ENCODE data around the gene RTN4RL1. TPM values are rescaled to one million over a fixed set of nuclear protein-coding genes. Genes with fewer than 3 reads are reported as not detected.

RTN4RL1 gene
- total RNA-seq, 1 donor from 2014 or later = not detected

GRCh38 chr17:2027528-2028233, 2.5 kb upstream of the RTN4RL1 start:
- ATAC-seq (ENCODE audit: low read depth) (no peak), DNase-seq (no peak)
- Mint-ChIP-seq H3K4me1 (peaks cover 40% of the 10 kb centered on the region), H3K9me3 (no peaks in the 10 kb centered on the region), H3K4me3 (no peak overlapping the region), H3K27me3 (peaks cover 31% of the 10 kb centered on the region), H3K27ac (no peak overlapping the region), H3K36me3 (ENCODE audit: low read depth) (peaks cover 11% of the 10 kb centered on the region)
- CTCF ChIA-PET = no interaction called here
- POLR2A ChIA-PET = interaction anchor here (0.5 kb wide), 1 partner anchor 640 kb away, joined by 6 read pairs; no protein-coding TSS in a partner anchor
- intact Hi-C loops (cut with micrococcal nuclease) = loop anchor here (5.0 kb wide), 1 partner anchor 120 kb away; no protein-coding TSS in a partner anchor
- no peak for TF ChIP-seq CTCF (IDR thresholded peaks at IDR 0.05)

- no peak for ATAC-seq (ENCODE audit: low read depth)
- Mint-ChIP-seq H3K27ac (peak overlapping the region; percentile 30), H3K27me3 (peaks cover 35% of the 10 kb centered on the region), H3K4me1 (peaks cover 30% of the 10 kb centered on the region), H3K4me3 (peak overlapping the region; percentile 85), H3K9me3 (no peaks in the 10 kb centered on the region), H3K36me3 (ENCODE audit: low read depth) (peaks cover 6% of the 10 kb centered on the region)
- no peak for DNase-seq
- intact Hi-C loops (cut with micrococcal nuclease) = loop anchor here (2.0 to 5.0 kb wide), 2 partner anchors 15 to 118 kb away; no protein-coding TSS in a partner anchor
- ChIA-PET CTCF (interaction anchor here (0.6 kb wide), 1 partner anchor 713 kb away, joined by 3 read pairs; no protein-coding TSS in a partner anchor), POLR2A (interaction anchor here (0.6 to 1.1 kb wide), 3 partner anchors 15 to 828 kb away, joined by 3 to 8 read pairs (median 4); no protein-coding TSS in a partner anchor)
- no peak for TF ChIP-seq CTCF (IDR thresholded peaks at IDR 0.05)
Observed at GRCh38 chr17:2025622-2026309, 632 bp upstream of the RTN4RL1 start.

- Mint-ChIP-seq H3K9me3 (no peaks in the 10 kb centered on the region), H3K27ac (no peak overlapping the region), H3K27me3 (peaks cover 35% of the 10 kb centered on the region), H3K4me3 (peak overlapping the region; percentile 48), H3K36me3 (ENCODE audit: low read depth) (no peaks in the 10 kb centered on the region), H3K4me1 (peaks cover 24% of the 10 kb centered on the region)
- intact Hi-C loops (cut with micrococcal nuclease) = loop anchor here (2.0 to 5.0 kb wide), 2 partner anchors 16 to 117 kb away; no protein-coding TSS in a partner anchor
- TF ChIP-seq CTCF (IDR thresholded peaks at IDR 0.05) = no peak
- DNase-seq = no peak
- ATAC-seq (ENCODE audit: low read depth) = no peak
- ChIA-PET POLR2A (interaction anchor here (0.6 to 1.1 kb wide), 2 partner anchors 16 to 26 kb away, joined by 3 read pairs; no protein-coding TSS in a partner anchor), CTCF (interaction anchor here (0.6 kb wide), 1 partner anchor 714 kb away, joined by 3 read pairs; no protein-coding TSS in a partner anchor)
Observed at GRCh38 chr17:2024572-2025219, 438 bp downstream of the RTN4RL1 start.

- DNase-seq = peak; percentile 42
- CTCF ChIA-PET = no interaction called here
- Mint-ChIP-seq H3K4me1 (peaks cover 21% of the 10 kb centered on the region), H3K9me3 (no peaks in the 10 kb centered on the region), H3K4me3 (peak overlapping the region; percentile 72), H3K36me3 (ENCODE audit: low read depth) (no peaks in the 10 kb centered on the region), H3K27me3 (peaks cover 40% of the 10 kb centered on the region), H3K27ac (no peak overlapping the region)
- ATAC-seq (ENCODE audit: low read depth) = peak; percentile 29
- intact Hi-C loops (cut with micrococcal nuclease) = loop anchor here (2.0 kb wide), 1 partner anchor 17 kb away; no protein-coding TSS in a partner anchor
- no peak for TF ChIP-seq CTCF (IDR thresholded peaks at IDR 0.05)
- POLR2A ChIA-PET = no interaction called here
Observed at GRCh38 chr17:2023692-2024571, 1.2 kb downstream of the RTN4RL1 start.

Measured in activated B cell treated with CpG ODN at 0.5 μM for 24 hours (primary cell).